Right lobe of liver (tissue), 6 donors: Measurements from ENCODE around the gene PKD2L2. TPM values are rescaled to one million over a fixed set of nuclear protein-coding genes. Genes with fewer than 3 reads are reported as not detected.

Experiments
- ATAC-seq, 4 donors: fragments of 200-7000 bp; cut with Tn5 transposase; one replicate each; pipeline ENCODE4 v1.9.1; 2020; ENCODE audit warnings: mild to moderate bottlenecking in 4 of 4, moderate library complexity in 4 of 4
- DNase-seq, 3 donors: peaks; one replicate each; pipeline ENCODE4 v3.0.0-alpha.2; 2020
- H3K27ac ChIP-seq, 3 donors: fragments of 200-600 bp; one replicate each; pipeline ENCODE4 v1.8.0; 2022
- H3K27me3 ChIP-seq, 2 donors: fragments of 200-600 bp; one replicate each; pipeline ENCODE4 v1.8.0; 2022
- H3K36me3 ChIP-seq, 4 donors: fragments of 200-600 bp; sonication (generic) in 1 of 4; one replicate each; pipeline versions ENCODE4 v1.5.1 to v1.8.0; 2017 to 2022; ENCODE audit warnings: control low read depth in 1 of 4
- H3K4me1 ChIP-seq, 4 donors: fragments of 200-600 bp; sonication (generic) in 1 of 4; one replicate each; pipeline versions ENCODE4 v1.5.1 to v1.8.0; 2017 to 2022; ENCODE audit warnings: control low read depth in 1 of 4
- H3K4me3 ChIP-seq, 3 donors: fragments of 200-600 bp; one replicate each; pipeline ENCODE4 v1.8.0; 2022
- H3K9me3 ChIP-seq, 4 donors: fragments of 200-600 bp; sonication (generic) in 1 of 4; one replicate each; pipeline versions ENCODE4 v1.5.1 to v1.8.0; 2017 to 2022; ENCODE audit warnings: control low read depth in 1 of 4
- POLR2A ChIP-seq: fragments of 450-650 bp; IDR thresholded peaks from one replicate; pipeline ENCODE4 v1.6.1; 2017; ENCODE audit warnings: antibody characterized with exemption, mild to moderate bottlenecking
- WGBS: methylation state at CpG from one replicate; pipeline ENCODE4 v1.1.6; 2018; ENCODE audit warnings: low coverage, low lambda C conversion rate; ENCODE audit not compliant: insufficient coverage; ENCODE audit errors: missing lambda C conversion rate; 5-methylcytosine and 5-hydroxymethylcytosine counted together
- intact Hi-C, 2 donors: fragments of 100-400 bp; cut with DNase I; formaldehyde crosslinking; loops; one replicate each; pipeline versions ENCODE4 v1.11.2 to v1.14.1; 2022
- total RNA-seq, 6 experiments: library from RNA; depleted of rRNA in 2 of 6; stranded (reverse); fragments of >200 nt in 2 of 6; fragmentation: NEBNext Ultra II Directional in 3 of 6; extraction: Animal tissue kit (Norgen Biotek cat#: 25700) in 3 of 6; gene quantifications; one replicate each; pipeline versions ENCODE4 v1.1.0 to v1.2.4, GENCODE V29; 2016 to 2023
- TF ChIP-seq, protein P1 (sequence below), 4 donors: fragments of 200-600 bp in 3 of 4; fragments of 450-650 bp in 1 of 4; IDR thresholded peaks; one replicate each; pipeline versions ENCODE4 v1.5.1 to v1.8.0; 2016 to 2022; ENCODE audit warnings: antibody characterized with exemption in 4 of 4, mild to moderate bottlenecking in 2 of 4
- donor health status: DM: no; HTN: yes; CAD: no.
- donor health status: DM: no; HTN: no; CAD: no.
- donor health status: DM: no; HTN: no; CAD: no.
- donor health status: DM: no; HTN: yes; CAD: no.
- donor health status: DM: no; HTN: yes; CAD: no.

PKD2L2 gene
- total RNA-seq, 6 experiments from 2014 or later = not detected

- H3K4me1 ChIP-seq = no peaks in the 10 kb centered on the region
- 90% methylated on average over 1 of the region's 1 CpG for WGBS
- H3K27me3 ChIP-seq = no peaks in the 10 kb centered on the region
- no peak for DNase-seq
- no peak for ATAC-seq
- no peaks in the 10 kb centered on the region for H3K9me3 ChIP-seq
- intact Hi-C loops = no loop called here
- no peak overlapping the region for H3K4me3 ChIP-seq
- H3K36me3 ChIP-seq = peaks cover 0 to 67% (median 10%) of the 10 kb centered on the region in 4 donors
- H3K27ac ChIP-seq = no peak overlapping the region
- TF ChIP-seq, protein P1, sequence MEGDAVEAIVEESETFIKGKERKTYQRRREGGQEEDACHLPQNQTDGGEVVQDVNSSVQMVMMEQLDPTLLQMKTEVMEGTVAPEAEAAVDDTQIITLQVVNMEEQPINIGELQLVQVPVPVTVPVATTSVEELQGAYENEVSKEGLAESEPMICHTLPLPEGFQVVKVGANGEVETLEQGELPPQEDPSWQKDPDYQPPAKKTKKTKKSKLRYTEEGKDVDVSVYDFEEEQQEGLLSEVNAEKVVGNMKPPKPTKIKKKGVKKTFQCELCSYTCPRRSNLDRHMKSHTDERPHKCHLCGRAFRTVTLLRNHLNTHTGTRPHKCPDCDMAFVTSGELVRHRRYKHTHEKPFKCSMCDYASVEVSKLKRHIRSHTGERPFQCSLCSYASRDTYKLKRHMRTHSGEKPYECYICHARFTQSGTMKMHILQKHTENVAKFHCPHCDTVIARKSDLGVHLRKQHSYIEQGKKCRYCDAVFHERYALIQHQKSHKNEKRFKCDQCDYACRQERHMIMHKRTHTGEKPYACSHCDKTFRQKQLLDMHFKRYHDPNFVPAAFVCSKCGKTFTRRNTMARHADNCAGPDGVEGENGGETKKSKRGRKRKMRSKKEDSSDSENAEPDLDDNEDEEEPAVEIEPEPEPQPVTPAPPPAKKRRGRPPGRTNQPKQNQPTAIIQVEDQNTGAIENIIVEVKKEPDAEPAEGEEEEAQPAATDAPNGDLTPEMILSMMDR (IDR thresholded peaks at IDR 0.05) = no peak
- TF ChIP-seq POLR2A = no peak
These were observed 56.6 kb downstream of the PKD2L2 start for GRCh38 chr5:137945825-137946224.

DNA sequence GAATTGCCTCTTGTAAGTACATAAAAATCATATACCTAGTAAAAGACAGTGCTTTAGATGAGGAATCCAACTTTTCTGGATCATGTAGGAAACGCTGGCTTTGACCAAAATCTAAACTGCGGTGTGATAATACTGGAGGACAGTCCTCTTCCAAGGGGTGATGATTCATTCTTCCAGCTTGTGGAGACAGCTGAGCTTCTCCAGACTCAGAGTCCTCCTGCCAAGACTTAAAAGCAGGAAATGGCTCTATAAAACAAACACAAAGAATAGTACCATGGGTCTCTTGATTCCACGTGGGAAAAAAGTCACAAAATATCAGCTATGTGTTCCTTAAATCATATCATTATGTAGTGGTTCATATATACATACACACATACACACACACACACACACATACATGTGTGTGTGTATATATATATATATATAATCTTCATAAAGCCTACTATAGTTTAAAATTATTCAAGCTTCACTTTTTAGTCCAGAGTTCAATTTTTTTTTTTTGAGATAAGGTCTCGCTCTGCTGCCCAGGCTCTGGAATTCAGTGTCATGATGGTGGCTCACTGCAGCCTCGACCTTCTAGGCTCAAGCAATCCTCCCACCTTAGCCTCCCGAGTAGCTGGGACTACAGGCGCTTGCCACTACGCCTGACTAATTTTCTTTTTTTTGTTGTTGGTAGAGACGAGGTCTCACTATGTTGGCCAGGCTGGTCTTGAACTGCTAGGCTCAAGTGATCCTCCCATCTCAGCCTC lies 65.0 kb downstream of the PKD2L2 start:
- no peak overlapping the region for H3K4me3 ChIP-seq
- H3K27ac ChIP-seq = no peak overlapping the region
- H3K9me3 ChIP-seq = no peaks in the 10 kb centered on the region
- ATAC-seq = peak; percentile 52 to 79 (median 63)
- no peaks in the 10 kb centered on the region for H3K4me1 ChIP-seq
- no peak for DNase-seq
- no peaks in the 10 kb centered on the region for H3K27me3 ChIP-seq
- intact Hi-C loops = no loop called here
- 67% methylated on average over 9 of the region's 9 CpGs for WGBS
- TF ChIP-seq POLR2A = no peak
- TF ChIP-seq, protein P1 (IDR thresholded peaks at IDR 0.05) = no peak
- peaks cover 0 to 24% (median 0%) of the 10 kb centered on the region in 4 donors for H3K36me3 ChIP-seq

GRCh38 chr5:137957948-137958347 lies 68.7 kb downstream of the PKD2L2 start:
- TF ChIP-seq, protein P1 (IDR thresholded peaks at IDR 0.05) = no peak
- TF ChIP-seq POLR2A = no peak
- intact Hi-C loops = no loop called here
- peak in 2 of 4 donors; percentile 28 to 65 for ATAC-seq
- no peaks in the 10 kb centered on the region for H3K27me3 ChIP-seq
- H3K27ac ChIP-seq = no peak overlapping the region
- no peaks in the 10 kb centered on the region for H3K9me3 ChIP-seq
- peaks cover 0 to 11% (median 0%) of the 10 kb centered on the region in 4 donors for H3K36me3 ChIP-seq
- 47% methylated on average over 1 of the region's 1 CpG for WGBS
- H3K4me3 ChIP-seq = no peak overlapping the region
- no peaks in the 10 kb centered on the region for H3K4me1 ChIP-seq
- DNase-seq = no peak

- TF ChIP-seq, protein P1 (IDR thresholded peaks at IDR 0.05) = no peak
- TF ChIP-seq POLR2A = no peak
- Histone ChIP-seq H3K36me3 (no peaks in the 10 kb centered on the region), H3K4me3 (no peak overlapping the region), H3K27ac (no peak overlapping the region), H3K9me3 (no peaks in the 10 kb centered on the region), H3K27me3 (no peaks in the 10 kb centered on the region), H3K4me1 (no peaks in the 10 kb centered on the region)
- no peak for ATAC-seq
- DNase-seq = no peak
- 96% methylated on average over 4 of the region's 4 CpGs for WGBS
- intact Hi-C loops = no loop called here
These were observed 70.2 kb downstream of the PKD2L2 start for GRCh38 chr5:137959488-137959887.
